GM10847 (cell line): ENCODE results near the gene FDX1.

Source experiments
- POLR2A ChIP-seq: IDR thresholded peaks from 2 replicates; pipeline ENCODE4 v1.6.1; 2011; ENCODE audit not compliant: insufficient read length; ENCODE audit errors: extremely low read depth

Gene FDX1

GRCh38 chr11:110429731-110430266 is at the start of gene FDX1:
Gene FDX1, plus strand, starts transcription at chr11:110429948. Its CDS starts 173 bp downstream, at chr11:110430121.
- peak; percentile 37 for TF ChIP-seq POLR2A

GRCh38 chr11:110380836-110381622 is 48.7 kb upstream of the FDX1 start:
- TF ChIP-seq POLR2A: no peak

DNA sequence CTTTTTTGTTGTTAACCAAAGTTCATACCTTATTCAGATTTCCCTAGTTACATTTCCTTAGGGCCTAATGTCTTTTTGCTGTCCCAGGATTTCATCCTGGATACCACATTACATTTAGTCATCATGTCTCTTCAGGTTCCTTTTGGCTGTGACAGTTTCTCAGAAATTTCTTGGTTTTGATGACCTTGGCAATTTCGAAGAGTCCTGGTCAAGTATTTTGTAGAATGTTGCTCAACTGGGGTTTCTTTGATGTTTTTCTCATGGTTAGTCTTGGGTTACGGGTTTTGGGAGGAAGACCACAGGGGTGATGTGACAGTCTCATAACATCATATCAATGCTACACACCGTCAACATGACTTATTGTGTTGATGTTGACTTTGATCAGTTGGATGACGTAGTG is 39.8 kb upstream of the FDX1 start:
- TF ChIP-seq POLR2A: no peak

DNA sequence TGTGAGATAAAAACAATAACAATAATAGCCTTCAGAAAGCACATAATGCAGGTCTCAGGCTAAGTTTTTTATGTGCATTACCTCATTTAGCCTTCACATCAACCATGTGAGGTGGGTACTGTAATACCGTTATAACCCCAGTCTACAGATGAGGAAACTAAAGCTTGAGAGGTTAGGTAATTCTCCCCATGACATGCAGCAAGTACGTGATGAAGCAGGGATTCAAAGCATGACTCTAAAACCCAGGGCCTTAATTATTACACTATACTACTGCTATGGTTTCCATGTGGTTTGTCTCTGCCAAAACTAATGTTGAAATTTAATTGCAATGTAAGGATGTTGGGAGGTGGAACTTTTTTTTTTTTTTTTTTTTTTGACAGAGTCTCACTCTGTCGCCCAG is 37.7 kb upstream of the FDX1 start:
- TF ChIP-seq POLR2A: no peak

DNA sequence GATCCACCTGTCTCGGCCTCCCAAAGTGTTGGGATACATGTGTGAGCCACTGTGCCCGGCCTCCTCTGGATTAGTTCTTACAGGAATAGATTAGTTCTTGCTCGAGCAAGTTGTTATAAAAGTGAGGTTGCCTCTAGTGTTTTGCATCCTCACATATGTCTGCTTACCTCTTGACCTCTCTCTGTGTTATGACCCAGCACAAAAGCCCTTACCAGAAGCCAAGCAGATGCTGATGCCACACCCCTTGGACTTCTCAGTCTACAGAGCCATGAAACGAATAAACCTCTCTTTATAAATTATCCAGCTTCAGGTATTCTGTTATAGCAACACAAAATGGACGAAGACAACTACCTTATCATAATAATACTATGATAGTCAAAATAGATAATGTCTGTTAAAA is 22.4 kb upstream of the FDX1 start:
- TF ChIP-seq POLR2A: no peak

- no peak for TF ChIP-seq POLR2A
Observed at GRCh38 chr11:110409174-110409573, 20.6 kb upstream of the FDX1 start.

- no peak for TF ChIP-seq POLR2A
Observed at GRCh38 chr11:110410651-110411050, 19.1 kb upstream of the FDX1 start.

- no peak for TF ChIP-seq POLR2A
Observed at GRCh38 chr11:110415081-110415480, 14.7 kb upstream of the FDX1 start.

DNA sequence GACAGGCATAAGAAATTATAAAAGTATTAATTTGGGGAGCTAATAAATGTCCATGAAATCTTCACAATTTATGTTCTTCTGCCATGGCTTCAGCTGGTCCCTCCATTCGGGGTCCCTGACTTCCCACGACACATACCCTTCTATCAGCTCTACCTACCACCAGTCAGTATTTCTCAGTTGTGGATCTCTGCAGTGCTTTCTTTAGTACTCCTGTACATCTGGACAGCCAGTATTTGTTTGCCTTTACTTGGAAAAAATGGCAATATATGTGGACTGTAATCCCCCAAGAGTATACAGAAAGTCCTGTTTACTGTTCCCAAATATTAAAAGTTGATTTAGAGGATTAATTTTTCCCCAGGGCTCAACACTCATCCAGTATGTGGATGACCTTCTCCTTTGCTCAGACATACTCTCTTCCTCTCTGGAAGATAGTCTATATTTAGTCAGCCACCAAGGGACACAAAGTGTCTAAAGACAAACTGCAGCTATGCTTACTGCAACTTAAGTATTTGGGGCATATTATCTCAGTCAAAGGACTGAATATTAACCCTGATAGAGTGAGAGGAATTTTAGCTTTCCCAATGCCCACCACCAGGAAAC is 7.3 kb upstream of the FDX1 start:
- no peak for TF ChIP-seq POLR2A

DNA sequence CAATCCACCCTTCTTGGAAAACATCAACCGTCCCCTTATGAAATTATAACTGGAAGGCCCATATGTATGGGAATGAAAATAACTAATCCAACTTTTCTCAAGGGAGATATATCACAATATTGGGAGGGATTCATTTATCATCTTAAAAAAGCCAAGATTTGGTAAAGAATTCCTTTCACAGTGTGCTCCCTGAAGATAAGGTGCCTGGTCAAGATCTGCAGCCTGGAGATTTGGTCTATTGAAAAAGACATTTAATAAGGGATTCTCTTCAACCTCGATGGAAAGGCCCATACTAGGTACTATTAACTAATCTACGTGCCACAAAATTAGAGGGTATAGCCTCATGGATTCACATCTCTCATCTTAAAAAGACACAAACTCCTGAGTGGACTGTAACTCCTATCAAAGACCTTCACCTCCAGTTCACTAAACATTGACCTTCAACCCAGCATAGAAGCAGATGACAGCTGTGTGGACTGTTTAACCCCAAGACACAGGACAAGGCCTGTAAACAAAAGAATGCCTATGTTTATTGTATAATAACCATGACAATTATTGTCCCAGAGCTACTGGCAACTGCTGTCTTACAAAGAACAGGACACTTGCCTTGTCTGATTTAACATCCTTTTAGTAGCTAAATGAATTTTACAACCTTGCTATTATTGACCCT is 4.8 kb upstream of the FDX1 start:
- TF ChIP-seq POLR2A: no peak

DNA sequence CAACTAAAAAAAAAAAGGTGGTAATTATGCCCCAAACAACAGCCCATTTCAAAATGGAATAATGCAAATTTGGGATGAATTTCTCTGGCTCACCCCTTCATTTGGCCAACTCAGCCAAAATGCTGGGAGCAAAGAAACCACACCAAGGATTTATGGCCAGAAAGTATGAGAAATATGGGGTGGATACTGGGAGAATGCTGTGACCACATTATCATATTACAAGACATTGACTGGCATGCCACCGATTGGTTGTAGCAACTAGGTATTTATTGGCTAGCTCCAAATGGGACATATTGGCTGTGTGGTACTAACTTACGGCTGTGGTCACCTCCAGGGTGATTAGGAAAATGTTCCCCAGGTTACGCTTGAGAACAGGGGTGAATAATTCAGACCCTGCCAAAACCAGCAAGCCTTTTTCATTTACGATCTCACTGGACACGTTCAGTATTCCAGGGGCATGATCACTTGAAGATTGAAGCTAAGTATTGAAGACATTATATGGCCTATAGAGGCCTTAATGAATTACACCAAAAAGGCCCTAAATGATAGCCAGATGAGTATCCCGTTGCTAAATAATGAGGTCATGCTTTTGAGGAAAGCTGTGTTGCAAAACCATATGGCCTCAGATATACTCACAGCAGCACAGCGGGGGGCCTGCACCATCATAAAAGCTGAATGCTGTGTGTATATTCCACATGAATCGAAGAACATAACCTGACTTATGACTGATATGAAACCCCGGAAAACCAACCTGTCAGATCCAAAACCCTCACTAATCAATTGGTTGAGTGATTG is 3.8 kb upstream of the FDX1 start:
- no peak for TF ChIP-seq POLR2A

- TF ChIP-seq POLR2A: no peak
Observed at GRCh38 chr11:110428040-110428439, 1.7 kb upstream of the FDX1 start.

DNA sequence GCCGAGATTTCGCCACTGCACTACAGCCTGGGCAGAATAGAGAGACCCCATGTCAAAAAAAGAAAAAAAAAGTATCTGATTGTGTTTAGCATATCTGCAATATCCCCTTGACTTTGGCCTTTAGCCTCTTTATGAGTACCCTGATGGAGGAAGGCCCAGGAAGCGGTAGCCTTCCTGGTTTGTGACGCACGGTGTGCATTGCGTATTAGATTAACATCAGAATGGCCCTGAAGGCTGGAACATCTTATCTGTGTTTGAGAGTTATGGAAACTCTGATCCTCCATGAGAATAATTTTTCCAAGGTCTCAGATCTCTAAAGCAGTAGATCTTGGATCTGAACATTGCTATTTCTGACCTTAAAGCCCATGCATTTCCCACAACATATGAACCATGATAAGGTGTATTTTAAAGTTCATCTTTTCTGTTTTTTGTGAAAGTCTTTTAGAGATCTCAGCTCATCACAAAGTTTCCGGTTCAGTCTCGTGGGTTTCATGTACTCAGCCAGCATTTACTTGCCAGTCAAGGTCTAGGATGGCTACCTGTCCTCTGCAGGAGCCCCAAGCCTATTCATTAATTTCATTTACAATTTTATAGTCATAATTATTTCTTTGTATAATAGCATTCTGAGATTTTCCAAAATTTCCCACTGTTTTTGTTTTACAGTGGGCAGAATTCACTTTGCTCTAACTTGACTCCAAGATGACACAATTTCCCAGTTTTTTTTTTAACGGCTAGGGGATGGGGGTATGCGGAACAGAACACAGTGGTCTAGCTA is 605 bp upstream of the FDX1 start:
- no peak for TF ChIP-seq POLR2A

DNA sequence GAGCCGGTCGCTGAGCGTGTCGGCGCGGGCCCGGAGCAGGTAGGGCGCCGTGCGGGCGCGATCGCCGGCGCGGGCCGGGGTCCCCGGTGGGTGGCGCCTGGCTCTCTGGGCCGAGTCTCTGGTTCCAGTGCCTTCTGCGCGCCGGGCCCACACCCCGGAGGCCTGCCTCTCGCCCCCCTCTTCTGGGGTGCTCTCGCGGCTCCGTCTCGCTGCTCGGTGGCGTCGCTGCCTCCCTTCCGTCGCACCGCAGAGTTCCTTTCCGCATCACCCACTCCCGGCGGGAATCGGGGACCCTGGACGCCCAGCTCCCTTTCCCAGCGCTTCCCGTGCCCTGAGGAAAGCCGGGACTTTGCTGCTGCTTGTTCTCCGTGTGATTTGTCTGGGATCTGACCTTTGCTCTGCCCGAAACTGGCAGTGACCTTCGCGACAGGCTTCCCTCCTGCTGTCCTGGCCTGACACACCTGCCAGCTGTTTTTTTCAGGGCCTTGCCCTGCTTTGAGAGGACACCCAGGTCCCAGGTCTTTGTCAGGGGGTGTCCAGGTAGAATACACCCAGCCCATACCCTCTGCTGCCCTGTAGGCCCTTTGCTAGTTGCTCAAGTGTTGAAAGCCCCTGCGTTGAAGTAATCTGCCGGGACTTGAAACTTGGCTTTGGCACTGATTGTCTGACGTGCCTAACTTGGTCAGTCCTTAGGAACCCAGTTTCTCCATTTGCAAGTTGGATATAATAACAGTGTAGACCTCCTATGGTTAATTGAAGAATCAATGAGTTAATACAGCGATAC is 711 bp downstream of the FDX1 start:
- no peak for TF ChIP-seq POLR2A
